LNCAP (cell line): ENCODE results near the gene MACROD2.

Experiments used
- TF ChIP-seq, protein P1 (sequence below): fragments of 450-650 bp; IDR thresholded peaks from 2 replicates; pipeline ENCODE4 v1.5.1; 2017; ENCODE audit warnings: mild to moderate bottlenecking

The MACROD2 gene

DNA sequence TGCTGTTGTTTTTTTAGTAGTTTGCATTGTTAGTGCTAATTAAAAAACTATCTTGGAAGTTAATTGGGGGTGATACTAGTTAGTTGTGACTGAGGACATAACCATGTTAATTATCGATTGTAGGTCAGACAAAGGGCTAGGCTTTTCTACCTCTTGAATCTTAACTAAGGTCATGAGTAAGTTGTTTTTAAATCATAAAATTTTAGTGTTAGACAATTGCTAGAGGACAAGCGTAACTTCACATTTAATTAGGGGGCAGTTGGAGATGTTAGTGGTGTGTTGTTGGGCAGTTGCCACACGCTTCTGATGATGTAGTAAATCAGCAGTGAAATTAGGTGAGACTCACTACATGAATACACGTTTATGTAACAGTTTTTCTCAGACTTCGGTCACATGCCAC lies 961.2 kb downstream of the MACROD2 start:
- TF ChIP-seq, protein P1, sequence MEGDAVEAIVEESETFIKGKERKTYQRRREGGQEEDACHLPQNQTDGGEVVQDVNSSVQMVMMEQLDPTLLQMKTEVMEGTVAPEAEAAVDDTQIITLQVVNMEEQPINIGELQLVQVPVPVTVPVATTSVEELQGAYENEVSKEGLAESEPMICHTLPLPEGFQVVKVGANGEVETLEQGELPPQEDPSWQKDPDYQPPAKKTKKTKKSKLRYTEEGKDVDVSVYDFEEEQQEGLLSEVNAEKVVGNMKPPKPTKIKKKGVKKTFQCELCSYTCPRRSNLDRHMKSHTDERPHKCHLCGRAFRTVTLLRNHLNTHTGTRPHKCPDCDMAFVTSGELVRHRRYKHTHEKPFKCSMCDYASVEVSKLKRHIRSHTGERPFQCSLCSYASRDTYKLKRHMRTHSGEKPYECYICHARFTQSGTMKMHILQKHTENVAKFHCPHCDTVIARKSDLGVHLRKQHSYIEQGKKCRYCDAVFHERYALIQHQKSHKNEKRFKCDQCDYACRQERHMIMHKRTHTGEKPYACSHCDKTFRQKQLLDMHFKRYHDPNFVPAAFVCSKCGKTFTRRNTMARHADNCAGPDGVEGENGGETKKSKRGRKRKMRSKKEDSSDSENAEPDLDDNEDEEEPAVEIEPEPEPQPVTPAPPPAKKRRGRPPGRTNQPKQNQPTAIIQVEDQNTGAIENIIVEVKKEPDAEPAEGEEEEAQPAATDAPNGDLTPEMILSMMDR = no peak

DNA sequence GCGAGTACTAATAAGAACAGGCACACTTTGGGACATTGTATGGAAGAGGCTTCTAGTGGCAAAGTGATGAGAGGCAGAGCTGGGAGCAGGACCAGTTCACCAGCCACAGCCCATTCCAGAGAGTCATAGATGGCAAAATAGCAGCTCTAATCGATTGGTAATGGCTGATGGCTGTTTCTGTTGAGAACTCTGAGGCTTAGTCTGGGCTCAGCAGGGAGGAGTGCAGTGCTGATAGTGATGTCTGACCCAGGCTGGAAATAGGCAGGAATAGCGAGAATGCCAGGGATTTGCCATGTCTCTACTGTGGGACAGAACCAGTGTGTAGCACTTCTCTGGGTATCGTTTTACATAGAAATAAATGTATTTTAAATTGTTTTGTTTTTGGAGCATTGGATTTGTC lies 962.1 kb downstream of the MACROD2 start:
- TF ChIP-seq, protein P1 = no peak

DNA sequence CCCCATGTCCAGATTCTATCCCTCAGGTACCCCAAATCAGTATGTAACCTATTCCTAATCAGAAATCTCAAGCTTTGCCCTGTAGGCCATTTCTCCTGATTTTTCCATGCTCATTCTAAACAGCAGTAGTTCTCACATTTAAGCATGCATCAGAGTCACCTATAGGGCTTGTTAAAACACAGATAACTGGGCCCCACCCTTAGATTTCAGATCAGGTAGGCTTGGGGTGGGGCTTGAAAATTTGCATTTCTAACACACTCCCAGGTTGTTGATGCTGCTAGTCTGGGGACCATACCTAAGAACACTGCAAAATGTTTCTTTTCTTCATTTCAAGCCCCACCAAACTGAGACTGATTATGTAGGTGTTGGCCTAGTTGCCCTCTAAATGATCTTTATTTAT lies 963.3 kb downstream of the MACROD2 start:
- TF ChIP-seq, protein P1 = no peak

DNA sequence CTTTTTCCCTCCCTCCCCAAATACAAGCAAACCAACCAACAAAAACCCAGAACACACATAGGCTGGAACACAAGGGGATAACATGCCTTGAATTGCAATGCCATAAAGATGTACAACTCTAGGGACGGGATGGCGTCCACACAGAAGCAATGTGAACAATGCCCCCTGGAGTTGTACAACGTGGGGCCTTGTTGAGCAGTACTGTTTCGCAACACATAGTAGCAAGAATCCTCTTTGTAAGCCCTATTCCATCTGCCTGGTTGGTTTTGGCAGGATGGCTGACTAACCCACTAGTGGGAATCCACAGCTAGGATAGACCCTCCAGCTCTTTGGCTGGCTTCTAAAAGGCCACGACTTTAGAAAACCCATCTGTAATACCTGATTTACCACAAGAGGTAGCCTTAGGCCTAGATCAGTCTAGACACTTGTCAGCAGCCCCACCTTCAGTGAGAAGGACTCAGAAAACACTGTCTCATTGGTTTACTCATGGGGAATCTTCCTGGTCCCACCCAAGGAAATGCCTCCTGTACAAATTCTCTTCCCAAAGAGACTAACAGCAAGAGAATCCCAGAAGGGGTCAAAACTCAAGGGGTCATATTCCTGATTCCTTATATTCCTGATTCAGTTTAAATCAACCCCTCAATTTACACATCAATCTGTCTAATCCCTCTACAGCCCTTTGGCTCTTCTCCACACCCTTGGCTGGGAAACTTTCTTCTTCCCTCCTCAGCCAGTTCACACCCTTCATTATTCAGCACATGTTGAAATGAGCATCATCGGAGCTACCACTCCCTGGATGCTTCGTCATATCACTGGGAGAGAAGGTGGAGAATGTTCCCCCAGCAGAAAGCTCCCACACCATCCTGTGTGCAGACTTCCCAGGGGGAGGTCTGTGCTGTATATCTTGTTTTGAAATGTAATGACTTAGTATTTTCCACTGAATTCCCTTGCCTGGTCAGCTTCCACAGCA lies 964.5 kb downstream of the MACROD2 start:
- TF ChIP-seq, protein P1 = no peak

DNA sequence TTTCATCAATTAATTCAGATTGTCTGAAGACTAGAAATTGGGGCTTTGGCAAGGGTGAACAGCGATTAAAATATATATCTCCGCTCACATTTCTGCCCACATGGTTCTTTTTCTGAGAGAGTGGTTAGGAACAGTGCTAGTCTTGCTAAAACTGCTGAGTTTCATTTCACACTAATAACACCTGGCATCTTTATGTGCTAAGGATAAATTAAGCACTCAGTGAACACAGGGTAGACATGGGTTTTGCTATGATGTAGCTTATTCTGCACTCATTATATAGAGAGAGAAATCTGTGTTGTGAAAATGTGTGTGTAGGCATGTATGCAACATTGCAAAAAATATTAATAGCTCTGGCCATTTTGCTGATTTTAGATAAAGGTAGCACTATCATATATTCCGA lies 965.5 kb downstream of the MACROD2 start:
- TF ChIP-seq, protein P1 = no peak

DNA sequence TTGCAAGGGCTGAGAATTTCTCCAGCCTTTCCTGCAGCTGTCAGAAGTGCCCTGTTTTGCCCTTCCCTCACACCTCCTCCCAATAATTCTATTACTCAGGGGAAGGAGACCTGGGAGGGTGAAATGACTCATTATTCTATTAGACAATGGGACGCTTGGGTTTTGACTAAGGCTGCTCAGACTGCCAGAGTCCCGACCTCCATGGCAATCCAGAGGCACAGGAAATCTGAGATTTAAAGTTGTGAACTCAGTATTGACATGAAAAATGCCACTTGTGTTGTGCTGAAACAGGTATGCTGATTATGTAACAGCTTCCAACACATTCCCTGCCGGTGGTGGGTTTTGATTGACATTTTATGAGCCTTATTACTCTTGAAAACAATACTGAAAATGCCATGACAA lies 967.9 kb downstream of the MACROD2 start:
- TF ChIP-seq, protein P1 = no peak

DNA sequence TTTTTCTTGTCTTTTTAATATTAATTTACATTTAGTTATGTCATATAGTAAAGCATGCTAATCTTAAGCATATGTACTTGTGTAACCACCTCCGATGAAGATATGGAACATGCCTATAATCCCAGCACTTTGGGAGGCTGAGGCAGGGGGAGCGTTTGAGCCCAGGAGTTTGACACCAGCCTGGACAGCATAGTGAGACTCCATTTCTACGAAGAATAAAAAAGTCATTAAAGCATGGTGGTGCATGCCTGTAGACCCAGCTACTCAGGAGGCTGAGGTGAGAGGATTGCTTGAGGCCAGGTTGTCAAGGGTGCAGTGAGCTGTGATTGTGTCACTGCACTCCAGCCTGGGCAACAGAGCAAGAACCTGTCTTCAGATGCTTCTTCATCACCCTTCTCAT lies 970.9 kb downstream of the MACROD2 start:
- TF ChIP-seq, protein P1 = no peak
